H1 (cell line): ENCODE results near the gene HORMAD2. TPM values are rescaled to one million over a fixed set of nuclear protein-coding genes. Genes with fewer than 3 reads are reported as not detected.

ENCODE experiments used
- CHD1 ChIP-seq: IDR thresholded peaks from 2 replicates; pipeline ENCODE4 v1.6.1; 2012; ENCODE audit warnings: low read depth, low read length, improper control_type of control experiment
- FOSL1 ChIP-seq: IDR thresholded peaks from 2 replicates; pipeline ENCODE4 v1.6.1; 2011; ENCODE audit warnings: mild to moderate bottlenecking, low read depth, low read length, moderate library complexity; ENCODE audit not compliant: insufficient read depth
- MAFK ChIP-seq: IDR thresholded peaks from 2 replicates; pipeline ENCODE4 v1.6.1; 2012; ENCODE audit warnings: low read depth, mild to moderate bottlenecking, improper control_type of control experiment, low read length
- NANOG ChIP-seq: IDR thresholded peaks from 2 replicates; pipeline ENCODE4 v1.6.1; 2011; ENCODE audit warnings: low read length, low read depth, mild to moderate bottlenecking, inconsistent platforms; ENCODE audit not compliant: insufficient read depth, poor library complexity, severe bottlenecking
- SIRT6 ChIP-seq: IDR thresholded peaks from one replicate; pipeline ENCODE4 v1.7.1; 2012; ENCODE audit warnings: low read length, inconsistent platforms
- polyA plus RNA-seq, 7 experiments: library from polyadenylated mRNA; depleted of rRNA in 3 of 7; stranded (reverse) in 5 of 7; unstranded in 2 of 7; fragments of >200 nt in 5 of 7; fragments of 200-250 nt in 2 of 7; gene quantifications; 1 replicate in 5 of 7; 2 replicates in 1 of 7; 4 replicates in 1 of 7; pipeline versions ENCODE4 v1.2.1 to v1.2.3, GENCODE V29; 2011 to 2013; ENCODE audit warnings: missing spikeins in 2 of 7, mixed read lengths in 2 of 7
- total RNA-seq: library from RNA; stranded (reverse); fragmentation: NEBNext Ultra II Directional; extraction: Animal tissue kit (Norgen Biotek cat#: 25700); gene quantifications from 2 replicates; pipeline ENCODE4 v1.2.1, GENCODE V29; 2021

Gene HORMAD2
- total and polyA plus RNA-seq, 2 of the 8 experiments (the other 6 are each of a cell fraction or from before 2014, with no cell fraction given), result 0.03 TPM; not detected in 1

DNA sequence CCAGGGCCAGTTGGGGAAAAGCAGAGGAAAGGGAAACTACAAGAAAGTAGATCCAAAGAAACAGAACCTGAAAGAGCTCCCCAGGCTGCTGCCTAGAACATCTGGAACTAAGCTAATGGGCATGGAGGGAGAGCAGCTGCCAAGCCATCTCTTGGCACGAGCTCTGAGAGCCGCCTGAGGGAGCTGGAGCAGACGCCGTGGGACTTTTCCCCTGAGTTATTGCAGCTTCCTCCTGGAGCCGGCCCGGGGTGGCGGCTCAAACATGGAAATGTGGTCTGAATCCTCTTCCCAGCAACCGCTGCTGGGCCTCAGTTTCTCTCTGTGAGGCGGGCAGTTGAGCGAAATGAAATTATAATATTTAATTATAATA is 124.5 kb downstream of the HORMAD2 start (continued):
- TF ChIP-seq SIRT6, result no peak
- TF ChIP-seq MAFK, result no peak
- TF ChIP-seq CHD1, result no peak
- no peak for TF ChIP-seq FOSL1
- no peak for TF ChIP-seq NANOG
